ENCODE measurements around the gene SLC6A1.
"Not testable (repeated sequence)": the region's sequence is repeated elsewhere in the genome, so short reads cannot be mapped to it uniquely, and the experiment has no call there.

Gene SLC6A1

GRCh38 chr3:11022115-11022514 is 29.6 kb downstream of the SLC6A1 start:
- no peak for DNase-seq

DNA sequence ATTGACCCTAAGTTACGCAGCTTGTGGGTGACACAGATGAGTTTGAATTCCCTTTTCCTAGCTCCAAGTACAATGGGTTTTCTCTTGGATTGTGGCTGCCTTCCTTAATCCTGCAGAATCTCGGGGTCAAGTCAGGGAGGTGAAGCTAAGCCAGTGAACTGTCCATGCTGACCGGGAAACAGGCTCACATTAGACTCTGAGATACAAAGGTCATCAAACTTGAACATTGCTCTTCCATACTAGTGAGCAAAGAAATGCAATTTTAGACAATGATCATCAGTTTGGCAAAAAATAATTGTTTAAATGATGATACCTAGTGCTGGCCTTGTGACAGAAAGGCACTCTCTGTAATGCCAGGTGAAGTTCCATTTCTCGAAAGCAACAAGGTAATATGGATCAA is 31.6 kb downstream of the SLC6A1 start:
- DNase-seq: no peak

GRCh38 chr3:11029948-11030347 is 37.4 kb downstream of the SLC6A1 start:
- DNase-seq: no peak

- DNase-seq: no peak
These were observed 41.3 kb downstream of the SLC6A1 start for GRCh38 chr3:11033871-11034270.

- DNase-seq: no peak
These were observed 41.9 kb downstream of the SLC6A1 start for GRCh38 chr3:11034309-11034985.

DNA sequence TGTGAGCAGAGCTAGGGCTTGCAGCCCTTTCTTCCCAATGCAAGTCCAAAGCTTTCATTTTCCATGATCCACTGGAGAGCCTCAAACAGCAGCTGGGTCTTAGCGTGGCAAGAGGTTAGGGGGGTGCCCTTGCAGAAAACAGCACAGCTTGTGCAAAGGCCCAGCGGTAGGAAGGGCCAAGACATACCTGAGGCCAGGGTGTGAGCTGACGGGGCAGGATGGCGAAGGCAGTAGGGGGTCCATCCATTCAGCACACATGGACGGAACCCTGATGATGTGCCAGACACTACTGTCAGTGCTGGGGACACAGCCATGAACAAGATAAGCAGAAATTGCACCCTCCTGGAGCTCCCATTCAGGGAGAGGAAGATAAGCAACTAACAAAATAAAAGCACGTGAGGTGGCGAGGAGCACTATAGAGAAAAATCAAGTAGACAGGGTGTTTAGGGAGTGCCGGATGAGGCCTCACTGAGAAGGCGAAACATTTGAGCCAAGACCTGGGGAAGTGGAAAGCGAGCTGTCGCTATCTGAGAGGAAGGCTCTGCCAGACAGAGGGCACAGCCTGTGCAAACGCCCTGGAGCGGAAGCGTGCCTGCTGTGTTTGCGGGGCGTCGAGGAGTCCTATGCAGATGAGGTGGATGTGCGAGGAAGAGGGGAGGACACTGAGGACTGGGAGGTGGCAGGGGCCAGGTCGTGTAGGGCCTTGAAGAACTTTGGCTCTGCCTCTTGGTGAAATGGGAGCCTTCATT is 43.4 kb downstream of the SLC6A1 start:
- no peak for DNase-seq

GRCh38 chr3:11037241-11037873 is 44.8 kb downstream of the SLC6A1 start:
- no peak for DNase-seq

- no peak for DNase-seq
These were observed 45.4 kb downstream of the SLC6A1 start for GRCh38 chr3:11037976-11038375.

DNA sequence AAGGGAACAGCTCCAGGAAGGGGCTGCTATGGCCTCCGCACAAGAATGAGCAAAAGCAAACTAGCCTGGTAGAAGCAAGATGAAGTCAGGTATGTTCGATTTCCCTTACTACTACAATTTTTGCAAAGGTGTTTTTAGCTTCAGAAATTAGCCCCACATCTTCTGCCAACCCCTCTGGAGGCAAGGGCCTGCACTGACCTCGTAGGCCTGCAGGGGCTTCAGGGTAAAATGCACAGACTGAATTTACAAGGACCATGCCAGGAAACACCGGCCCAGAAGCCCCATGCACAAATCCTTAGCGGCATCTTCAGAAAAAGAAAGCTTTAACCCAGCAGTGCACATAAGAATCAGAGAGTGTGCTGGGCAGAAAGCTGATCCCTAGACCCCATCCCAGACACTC is 53.0 kb downstream of the SLC6A1 start:
- DNase-seq: no peak

DNA sequence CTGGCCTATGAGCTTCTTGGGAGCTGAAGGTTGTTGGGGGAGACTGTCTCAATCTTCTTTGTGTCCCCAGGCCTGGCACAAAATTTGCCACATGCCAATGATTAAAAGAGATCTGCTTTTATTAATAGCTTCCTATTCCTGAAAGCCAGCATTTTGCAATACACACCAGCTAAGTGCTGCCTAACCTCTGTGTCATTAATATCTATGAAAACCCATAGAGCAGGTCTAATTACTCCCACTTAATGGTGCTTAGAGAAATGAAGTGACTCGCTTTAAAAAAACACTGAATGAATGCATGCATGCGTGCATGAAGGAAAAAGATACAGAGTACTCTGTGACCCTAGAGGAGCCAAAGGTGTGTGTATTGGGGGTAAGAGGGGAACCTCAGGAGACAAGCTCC is 55.0 kb downstream of the SLC6A1 start:
- no peak for DNase-seq

DNA sequence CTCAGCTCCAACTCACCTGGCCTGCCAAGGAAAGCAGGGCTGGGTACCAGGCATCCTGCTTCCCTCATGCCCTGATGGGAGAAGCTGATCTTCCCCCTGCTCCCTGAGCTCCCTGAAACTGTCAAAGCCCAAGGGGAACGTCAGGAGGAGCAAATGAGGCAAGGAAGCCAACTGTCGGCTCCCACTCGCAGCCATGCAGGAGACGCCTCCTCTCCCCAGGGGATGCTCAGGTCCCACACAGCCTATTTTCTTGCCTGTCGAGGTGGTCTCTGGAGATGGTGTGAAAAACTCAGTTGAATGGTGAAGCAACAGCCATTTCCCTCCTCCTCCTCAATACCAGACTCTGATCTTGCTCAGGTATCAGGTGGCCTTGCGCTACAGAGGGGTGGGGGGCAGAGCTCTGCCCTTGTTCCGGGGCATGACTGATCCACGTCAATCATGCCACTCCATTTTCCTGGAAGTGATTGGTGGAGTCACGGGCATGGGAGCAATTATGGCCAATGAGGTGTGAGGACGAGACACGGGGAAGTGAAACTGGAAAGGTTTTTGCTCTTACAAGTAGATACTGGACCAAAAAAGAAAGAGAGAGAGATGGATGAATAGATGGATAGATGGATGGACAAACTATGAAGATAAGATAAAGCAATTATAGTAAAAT is 58.2 kb downstream of the SLC6A1 start:
- DNase-seq: no peak

GRCh38 chr3:11053926-11054503 is 61.5 kb downstream of the SLC6A1 start:
- DNase-seq: no peak

DNA sequence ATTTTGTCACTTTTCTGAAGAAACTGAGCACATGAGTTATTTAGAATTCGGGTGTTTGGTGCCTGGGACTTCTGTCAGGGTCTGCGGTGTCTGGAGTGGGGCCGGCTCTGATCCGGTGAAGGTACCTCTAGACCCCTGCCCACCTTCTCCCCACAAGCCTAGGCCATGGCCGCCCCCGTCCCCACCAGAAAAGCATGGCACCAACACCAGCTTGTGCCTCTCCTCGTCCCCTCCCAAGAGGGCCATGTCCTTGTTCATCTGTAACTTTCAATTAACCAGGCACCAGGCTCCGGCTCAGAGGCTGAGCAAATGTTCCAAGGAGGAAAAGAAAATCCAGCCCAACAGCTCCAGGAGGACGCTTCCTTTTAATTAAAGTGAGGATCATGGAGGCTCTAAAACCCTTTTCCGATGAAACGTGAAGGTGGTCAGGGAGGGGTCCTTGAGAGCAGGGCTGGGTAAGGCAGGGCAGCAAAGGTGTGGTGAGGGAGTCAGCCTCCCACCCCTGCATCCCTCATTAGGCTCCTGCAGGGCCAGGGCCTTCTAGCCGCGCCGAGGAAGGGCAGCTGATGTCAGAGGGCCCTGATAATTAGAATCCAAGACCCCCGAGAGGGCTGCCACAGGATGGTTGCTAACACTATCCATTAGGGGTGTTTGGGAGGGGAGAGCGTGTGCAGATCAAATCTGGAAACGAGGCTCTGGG is 62.3 kb downstream of the SLC6A1 start:
- no peak for DNase-seq

- DNase-seq: no peak
These were observed 62.9 kb downstream of the SLC6A1 start for GRCh38 chr3:11055496-11055895.

DNA sequence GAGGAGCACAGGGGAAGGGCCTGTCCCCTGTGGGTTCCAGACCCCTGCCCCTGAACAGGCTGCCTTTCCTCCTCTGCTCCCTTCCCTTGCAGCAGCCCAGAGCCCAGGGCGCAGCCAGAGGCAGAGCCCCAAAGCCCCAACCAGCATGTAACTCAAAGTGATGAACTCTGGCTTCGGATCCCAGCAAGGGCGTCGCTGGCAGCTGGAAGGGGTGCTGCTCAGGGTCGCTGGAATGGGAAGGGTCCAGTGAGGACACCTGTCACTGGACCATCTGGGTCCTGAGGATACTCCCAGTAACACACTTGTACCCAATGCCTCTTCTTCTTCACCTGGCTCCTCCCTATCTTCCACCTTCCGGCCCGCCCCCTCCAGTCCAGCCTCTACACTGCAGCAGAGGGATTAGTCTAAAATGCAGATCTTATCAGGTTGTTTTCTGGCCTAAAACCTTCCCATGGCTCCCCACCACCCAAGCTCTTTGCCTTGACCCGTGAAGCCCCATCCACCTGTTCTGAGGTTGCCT is 64.0 kb downstream of the SLC6A1 start:
- no peak for DNase-seq

- DNase-seq: no peak
These were observed 65.1 kb downstream of the SLC6A1 start for GRCh38 chr3:11057655-11058054.

DNA sequence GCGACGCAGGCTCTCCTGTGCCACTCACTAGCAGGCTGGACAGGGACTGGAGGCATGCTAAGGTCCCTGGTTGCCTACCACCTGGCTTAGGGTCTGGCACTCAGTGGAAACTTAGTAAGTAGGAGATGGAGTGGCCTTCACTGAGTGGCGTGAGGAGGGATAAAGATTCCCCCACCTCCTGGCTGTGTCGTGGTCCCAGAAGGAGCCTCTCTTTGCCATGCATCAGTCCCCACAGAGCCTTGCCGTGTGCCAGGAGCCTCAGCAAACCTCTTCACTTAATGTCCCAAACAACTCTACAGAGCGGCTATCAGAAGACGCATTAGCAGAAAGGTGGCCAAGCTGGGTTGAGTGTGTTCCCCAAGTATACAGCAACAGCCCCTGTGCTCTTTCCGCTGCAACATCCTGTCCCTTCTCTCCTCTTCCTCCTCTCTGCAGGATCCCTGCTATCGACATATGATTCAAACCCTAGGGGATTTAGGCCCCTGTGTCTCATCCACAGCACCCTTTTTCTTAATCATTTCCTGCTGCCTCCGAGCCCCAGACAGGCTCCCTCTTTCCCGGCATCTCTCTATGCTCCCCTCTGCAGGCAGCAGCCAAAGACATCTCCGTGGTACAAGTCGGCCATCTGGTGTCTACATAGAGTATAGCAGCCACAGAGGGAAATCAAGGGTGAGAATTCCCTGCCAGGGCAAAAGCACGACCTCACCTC is 66.7 kb downstream of the SLC6A1 start:
- DNase-seq: peak; percentile 87

DNA sequence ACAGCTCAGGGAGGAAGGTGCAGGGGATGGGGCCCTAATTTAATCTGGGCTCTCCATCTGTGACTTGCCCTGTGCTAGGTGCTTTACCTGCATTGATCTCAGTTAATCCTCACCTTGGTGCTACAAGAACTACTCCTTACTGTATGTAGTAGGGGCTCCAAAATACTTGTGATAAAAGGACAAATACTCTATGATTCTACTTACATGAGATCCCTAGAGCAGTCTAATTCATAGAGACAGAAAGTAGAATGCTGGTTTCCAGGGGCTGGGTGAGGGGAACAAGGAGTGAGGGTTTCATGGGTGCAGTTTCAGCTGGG is 67.2 kb downstream of the SLC6A1 start:
- DNase-seq: no peak

DNA sequence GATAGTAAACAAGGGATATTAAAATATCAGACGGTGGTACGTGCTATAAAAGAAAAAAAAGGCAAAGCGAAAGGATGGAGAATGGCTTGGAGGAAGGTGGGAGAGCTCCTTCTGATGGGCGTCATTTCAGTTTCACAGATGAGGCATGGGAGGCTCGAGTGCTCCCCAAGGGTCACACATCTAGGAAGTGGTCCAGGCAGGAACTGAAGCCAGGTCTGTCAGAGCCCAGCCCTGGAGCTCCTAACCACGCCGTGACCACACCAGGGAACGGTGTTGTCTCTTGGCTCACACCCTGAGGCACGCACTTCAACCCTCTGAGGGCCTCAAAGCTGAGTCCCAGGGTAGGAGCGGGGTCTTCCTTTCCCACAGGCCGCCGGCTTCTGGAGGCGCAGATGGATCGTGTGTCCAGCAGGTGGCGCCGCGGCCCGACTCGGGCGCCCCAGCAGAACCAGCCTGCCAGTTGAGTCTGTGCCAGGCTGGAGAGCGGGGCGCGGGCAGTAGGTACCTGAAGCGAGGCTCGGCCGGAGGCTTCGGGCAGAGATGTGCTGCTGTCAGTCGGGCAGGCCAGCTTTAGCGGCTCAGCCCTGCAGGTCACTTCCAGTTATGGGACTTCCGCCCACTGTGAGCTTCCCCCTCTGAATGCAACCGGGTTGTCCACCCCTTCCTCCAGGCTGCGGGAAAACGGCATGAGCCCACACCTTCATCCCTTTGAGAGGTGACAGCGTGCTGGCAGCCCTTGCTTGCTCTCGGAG is 68.1 kb downstream of the SLC6A1 start:
- DNase-seq: peak; percentile 63

GRCh38 chr3:11061268-11061871 is 68.8 kb downstream of the SLC6A1 start:
- DNase-seq: not testable (repeated sequence)

- DNase-seq: no peak
These were observed 70.2 kb downstream of the SLC6A1 start for GRCh38 chr3:11062704-11063103.
